Esophagus squamous epithelium (tissue), 4 donors: ENCODE data around the gene ACACA.

ENCODE experiments used
- CTCF ChIP-seq, 6 experiments: fragments of 450-650 bp in 4 of 6; fragments of 200-600 bp in 2 of 6; sonication (generic) in 2 of 6; IDR thresholded peaks; one replicate each; pipeline ENCODE4 v1.5.1; 2016 to 2019; ENCODE audit warnings: antibody characterized with exemption in 6 of 6, mild to moderate bottlenecking in 4 of 6, moderate library complexity in 4 of 6
- POLR2A ChIP-seq, 4 donors: fragments of 450-650 bp; IDR thresholded peaks; one replicate each; pipeline ENCODE4 v1.6.1; 2017; ENCODE audit warnings: antibody characterized with exemption in 4 of 4, mild to moderate bottlenecking in 4 of 4, moderate library complexity in 3 of 4

- TF ChIP-seq POLR2A (IDR thresholded peaks at IDR 0.05) (no peak), CTCF (IDR thresholded peaks at IDR 0.05) (no peak)
Observed at GRCh38 chr17:37191219-37191618, 215.4 kb downstream of the ACACA start.
